ENCODE results near the gene PIPOX.

DNA sequence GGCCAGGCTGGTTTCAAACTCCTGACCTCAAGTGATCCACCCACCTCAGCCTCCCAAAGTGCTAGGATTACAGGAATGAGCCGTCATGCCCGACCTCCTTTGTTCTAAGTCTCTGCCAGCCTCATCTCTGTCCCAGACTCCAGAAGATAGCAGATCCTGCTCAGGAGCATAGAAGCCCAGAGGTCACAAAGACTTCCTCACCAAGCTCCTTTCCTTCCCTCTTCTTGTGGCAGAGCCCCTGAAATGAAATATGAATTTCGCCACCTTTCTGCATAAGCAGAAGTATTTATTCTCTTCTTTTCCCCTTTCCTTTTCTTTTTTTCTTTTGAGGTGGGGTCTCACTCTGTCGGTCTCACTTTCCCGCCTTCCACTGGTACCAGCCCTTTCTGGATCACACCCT lies 11.5 kb upstream of the PIPOX start:
- no peak for TF ChIP-seq EZH2phosphoT487 (IDR thresholded peaks at IDR 0.05; ENCODE audit: borderline replicate concordance, low read length)
- TF ChIP-seq, protein P1, sequence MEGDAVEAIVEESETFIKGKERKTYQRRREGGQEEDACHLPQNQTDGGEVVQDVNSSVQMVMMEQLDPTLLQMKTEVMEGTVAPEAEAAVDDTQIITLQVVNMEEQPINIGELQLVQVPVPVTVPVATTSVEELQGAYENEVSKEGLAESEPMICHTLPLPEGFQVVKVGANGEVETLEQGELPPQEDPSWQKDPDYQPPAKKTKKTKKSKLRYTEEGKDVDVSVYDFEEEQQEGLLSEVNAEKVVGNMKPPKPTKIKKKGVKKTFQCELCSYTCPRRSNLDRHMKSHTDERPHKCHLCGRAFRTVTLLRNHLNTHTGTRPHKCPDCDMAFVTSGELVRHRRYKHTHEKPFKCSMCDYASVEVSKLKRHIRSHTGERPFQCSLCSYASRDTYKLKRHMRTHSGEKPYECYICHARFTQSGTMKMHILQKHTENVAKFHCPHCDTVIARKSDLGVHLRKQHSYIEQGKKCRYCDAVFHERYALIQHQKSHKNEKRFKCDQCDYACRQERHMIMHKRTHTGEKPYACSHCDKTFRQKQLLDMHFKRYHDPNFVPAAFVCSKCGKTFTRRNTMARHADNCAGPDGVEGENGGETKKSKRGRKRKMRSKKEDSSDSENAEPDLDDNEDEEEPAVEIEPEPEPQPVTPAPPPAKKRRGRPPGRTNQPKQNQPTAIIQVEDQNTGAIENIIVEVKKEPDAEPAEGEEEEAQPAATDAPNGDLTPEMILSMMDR (IDR thresholded peaks at IDR 0.05; ENCODE audit: low read depth, low read length, poor library complexity, severe bottlenecking): no peak

Data from DOHH2 (cell line).